Transverse colon (tissue), 4 donors: ENCODE data around the gene GAS2L2. TPM values are rescaled to one million over a fixed set of nuclear protein-coding genes. Genes with fewer than 3 reads are reported as not detected.

Source experiments
- DNase-seq: peaks from one replicate; pipeline ENCODE4 v3.0.0-alpha.2; 2019
- H3K27ac ChIP-seq, 4 donors: fragments of 200-600 bp; sonication (generic); 2 replicates each; pipeline ENCODE4 v1.5.1; 2016 to 2018; ENCODE audit warnings: inconsistent platforms in 4 of 4
- H3K27me3 ChIP-seq: fragments of 200-600 bp; sonication (generic); 2 replicates; pipeline ENCODE4 v1.5.1; 2017; ENCODE audit warnings: inconsistent platforms
- H3K36me3 ChIP-seq, 4 donors: fragments of 200-600 bp; sonication (generic); 2 replicates each; pipeline ENCODE4 v1.5.1; 2017 to 2019; ENCODE audit warnings: inconsistent platforms in 4 of 4
- H3K4me1 ChIP-seq, 4 donors: fragments of 200-600 bp; sonication (generic); 2 replicates each; pipeline ENCODE4 v1.5.1; 2017 to 2020; ENCODE audit warnings: inconsistent platforms in 4 of 4
- H3K4me3 ChIP-seq, 4 donors: fragments of 200-600 bp; sonication (generic); 1 replicate in 1 of 4; 2 replicates in 3 of 4; pipeline versions ENCODE4 v1.5.1 to v1.6.1; 2017 to 2019; ENCODE audit warnings: inconsistent platforms in 4 of 4
- H3K9me3 ChIP-seq, 2 donors: fragments of 200-600 bp; sonication (generic); 2 replicates each; pipeline ENCODE4 v1.5.1; 2017 to 2019; ENCODE audit warnings: inconsistent platforms in 2 of 2
- CTCF ChIP-seq, 5 experiments: fragments of 200-600 bp in 3 of 5; fragments of 450-650 bp in 2 of 5; sonication (generic) in 3 of 5; IDR thresholded peaks; 1 replicate in 2 of 5; 2 replicates in 3 of 5; pipeline ENCODE4 v1.5.1; 2016 to 2017; ENCODE audit warnings: antibody characterized with exemption in 5 of 5, inconsistent platforms in 3 of 5, mild to moderate bottlenecking in 2 of 5, moderate library complexity in 1 of 5
- EP300 ChIP-seq: sonication (generic); formaldehyde crosslinking; IDR thresholded peaks from one replicate; pipeline ENCODE4 v1.6.1; 2017; ENCODE audit warnings: antibody characterized with exemption, low read depth
- POLR2A ChIP-seq: fragments of 450-650 bp; IDR thresholded peaks from one replicate; pipeline ENCODE4 v1.6.1; 2016; ENCODE audit warnings: antibody characterized with exemption, mild to moderate bottlenecking, moderate library complexity
- POLR2AphosphoS5 ChIP-seq, 3 donors: sonication (generic); formaldehyde crosslinking; IDR thresholded peaks; one replicate each; pipeline ENCODE4 v1.6.1; 2016; ENCODE audit warnings: antibody characterized with exemption in 3 of 3
- WGBS, 2 donors: methylation state at CpG; one replicate each; pipeline ENCODE4 v1.1.5; 2018; ENCODE audit warnings: low coverage in 1 of 2; 5-methylcytosine and 5-hydroxymethylcytosine counted together
- in situ Hi-C, 4 donors: fragments of 200-750 bp; cut with MboI; loops; one replicate each; pipeline versions ENCODE4 v1.15.0 to v1.15.1; 2017; ENCODE audit warnings: low sequenced_read_pairs in 3 of 4, low pct_ligation_motif_present in 1 of 4, low pct_unique_long_range_greater_than_20kb in 1 of 4
- intact Hi-C: fragments of 100-400 bp; cut with DNase I; formaldehyde crosslinking; loops from one replicate; pipeline ENCODE4 v1.15.1; 2023; ENCODE audit warnings: low total_unique reads
- total RNA-seq, 4 donors: library from RNA; depleted of rRNA; stranded (reverse); fragments of >200 nt; gene quantifications; one replicate each; pipeline ENCODE4 v1.1.0, GENCODE V29; 2016

The GAS2L2 gene
- total RNA-seq, 4 donors from 2014 or later, result not detected

- TF ChIP-seq POLR2A (no peak), POLR2AphosphoS5 (IDR thresholded peaks at IDR 0.05) (no peak), EP300 (no peak), CTCF (IDR thresholded peaks at IDR 0.05) (no peak)
- in situ Hi-C loops, result no loop called here
- DNase-seq, result no peak
- Histone ChIP-seq H3K27me3 (no peaks in the 10 kb centered on the region), H3K36me3 (peaks cover 0 to 37% (median 14%) of the 10 kb centered on the region in 4 donors), H3K4me1 (peaks cover 0 to 5% (median 0%) of the 10 kb centered on the region in 4 donors), H3K4me3 (no peak overlapping the region), H3K27ac (no peak overlapping the region), H3K9me3 (no peaks in the 10 kb centered on the region)
- intact Hi-C loops, result no loop called here
- 95 to 97% methylated on average over 2 of the region's 2 CpGs for WGBS, 2 donors
Observed at GRCh38 chr17:35714988-35715387, 38.1 kb downstream of the GAS2L2 start.

- in situ Hi-C loops (no loop called here), intact Hi-C loops (no loop called here)
- Histone ChIP-seq H3K9me3 (no peaks in the 10 kb centered on the region), H3K27me3 (no peaks in the 10 kb centered on the region), H3K4me3 (no peak overlapping the region), H3K4me1 (peaks cover 0 to 5% (median 0%) of the 10 kb centered on the region in 4 donors), H3K27ac (no peak overlapping the region), H3K36me3 (peaks cover 0 to 40% (median 12%) of the 10 kb centered on the region in 4 donors)
- no peak for TF ChIP-seq POLR2AphosphoS5 (IDR thresholded peaks at IDR 0.05)
- TF ChIP-seq POLR2A, result no peak
- no peak for TF ChIP-seq CTCF (IDR thresholded peaks at IDR 0.05)
- no peak for TF ChIP-seq EP300
- DNase-seq, result no peak
- WGBS, 2 donors, result 14 to 33% methylated on average over 7 of the region's 7 CpGs
Observed at GRCh38 chr17:35713069-35713728, 39.8 kb downstream of the GAS2L2 start.

GRCh38 chr17:35710950-35711349 lies 42.1 kb downstream of the GAS2L2 start:
- DNase-seq, result no peak
- Histone ChIP-seq H3K27me3 (no peaks in the 10 kb centered on the region), H3K36me3 (peaks cover 0 to 33% (median 10%) of the 10 kb centered on the region in 4 donors), H3K4me1 (peaks cover 0 to 5% (median 0%) of the 10 kb centered on the region in 4 donors), H3K9me3 (no peaks in the 10 kb centered on the region), H3K27ac (no peak overlapping the region), H3K4me3 (no peak overlapping the region)
- intact Hi-C loops (no loop called here), in situ Hi-C loops (no loop called here)
- 100% methylated on average over 1 to 2 of the region's 2 CpGs for WGBS, 2 donors
- TF ChIP-seq POLR2A (no peak), POLR2AphosphoS5 (IDR thresholded peaks at IDR 0.05) (no peak), CTCF (IDR thresholded peaks at IDR 0.05) (no peak), EP300 (no peak)

GRCh38 chr17:35709874-35710273 lies 43.2 kb downstream of the GAS2L2 start:
- no peak for DNase-seq
- peaks cover 0 to 5% (median 0%) of the 10 kb centered on the region in 4 donors for H3K4me1 ChIP-seq
- in situ Hi-C loops (no loop called here), intact Hi-C loops (no loop called here)
- H3K4me3 ChIP-seq, result no peak overlapping the region
- TF ChIP-seq POLR2A (no peak), POLR2AphosphoS5 (IDR thresholded peaks at IDR 0.05) (no peak), EP300 (no peak), CTCF (IDR thresholded peaks at IDR 0.05) (no peak)
- H3K36me3 ChIP-seq, result peaks cover 0 to 29% (median 9%) of the 10 kb centered on the region in 4 donors
- WGBS, 2 donors, result 81 to 84% methylated on average over 3 of the region's 3 CpGs
- H3K27ac ChIP-seq, result no peak overlapping the region
- H3K27me3 ChIP-seq, result no peaks in the 10 kb centered on the region
- no peaks in the 10 kb centered on the region for H3K9me3 ChIP-seq
